Right cardiac atrium (tissue), 5 donors: Measurements from ENCODE around the gene HTRA1. TPM values are rescaled to one million over a fixed set of nuclear protein-coding genes. Genes with fewer than 3 reads are reported as not detected.

ENCODE experiments used
- ATAC-seq, 2 donors: fragments of 200-7000 bp; cut with Tn5 transposase; one replicate each; pipeline versions ENCODE4 v1.8.0 to v1.9.1; 2020; ENCODE audit warnings: moderate library complexity in 2 of 2, mild to moderate bottlenecking in 1 of 2
- DNase-seq, 3 donors: peaks; one replicate each; pipeline ENCODE4 v3.0.0-alpha.2; 2020
- H3K27ac ChIP-seq: one replicate; pipeline ENCODE4 v1.5.1; 2013; ENCODE audit warnings: mild to moderate bottlenecking, low read length, control low read depth, moderate library complexity
- H3K27me3 ChIP-seq: one replicate; pipeline ENCODE4 v1.6.1; 2013; ENCODE audit not compliant: control insufficient read depth, insufficient read depth
- H3K4me1 ChIP-seq: one replicate; pipeline ENCODE4 v1.6.1; 2013; ENCODE audit warnings: low read length; ENCODE audit not compliant: control insufficient read depth, insufficient read depth
- H3K4me3 ChIP-seq: one replicate; pipeline ENCODE4 v1.5.1; 2013; ENCODE audit warnings: low read length, control low read depth
- H3K9me3 ChIP-seq: one replicate; pipeline ENCODE4 v1.6.1; 2013; ENCODE audit warnings: low read length; ENCODE audit not compliant: control insufficient read depth
- WGBS: extraction: QIAGEN DNeasy Blood & Tissue Kit; methylation state at CpG from one replicate; pipeline ENCODE4 v1.1.7; 2013; 5-methylcytosine and 5-hydroxymethylcytosine counted together
- intact Hi-C, 4 donors: fragments of 100-400 bp; cut with DNase I; formaldehyde crosslinking; loops; one replicate each; pipeline versions ENCODE4 v1.11.0 to v1.14.0; 2022 to 2023
- polyA plus RNA-seq: library from polyadenylated mRNA; stranded (reverse); fragments of 200-250 nt; gene quantifications from one replicate; pipeline ENCODE4 v1.2.3, GENCODE V29; 2013
- total RNA-seq, 4 donors: library from RNA; stranded (reverse); fragmentation: NEBNext Ultra II Directional; extraction: Animal tissue kit (Norgen Biotek cat#: 25700); gene quantifications; one replicate each; pipeline ENCODE4 v1.2.1, GENCODE V29; 2021
- donor health status: healthy with polysubstance abuse.
- donor health status: DM: no; HTN: yes; CAD: no.
- donor health status: DM: no; HTN: no; CAD: no.
- donor health status: DM: no; HTN: yes; CAD: no; lungs with severe emphysema.
- donor health status: DM: yes; HTN: yes; CAD: no.

The HTRA1 gene
- total and polyA plus RNA-seq, 5 donors, result 40.5 to 49.7 (median 45.0) TPM

GRCh38 chr10:122495406-122496340 is 34.3 kb downstream of the HTRA1 start:
- ATAC-seq, result peak; percentile 52 to 57
- intact Hi-C loops, result no loop called here
- Histone ChIP-seq H3K27ac (peak overlapping the region; percentile 54), H3K27me3 (no peaks in the 10 kb centered on the region), H3K4me1 (peaks cover 10% of the 10 kb centered on the region), H3K9me3 (no peaks in the 10 kb centered on the region), H3K4me3 (no peak overlapping the region)
- 45% methylated on average over 12 of the region's 12 CpGs for WGBS
- peak in 2 of 3 donors; percentile 54 to 77 for DNase-seq

DNA sequence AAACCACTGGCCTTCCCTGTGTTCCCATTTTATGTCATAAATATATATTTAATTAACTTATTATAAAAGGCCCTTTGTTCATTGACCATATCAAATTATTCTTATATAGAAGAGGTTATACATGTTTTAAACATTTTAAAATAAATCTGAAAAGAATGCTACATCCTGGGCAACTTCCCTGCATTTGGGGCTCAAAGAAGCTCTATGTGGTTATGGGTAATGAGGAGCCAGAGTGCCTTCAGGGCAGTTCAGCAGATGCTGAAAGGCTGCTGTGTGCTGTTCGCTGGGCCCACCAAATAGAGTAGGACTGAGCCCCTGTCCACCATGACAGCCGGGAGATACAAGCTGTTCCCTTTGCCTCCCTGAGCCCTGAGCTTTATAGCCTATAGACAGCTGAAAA is 35.9 kb downstream of the HTRA1 start:
- Histone ChIP-seq H3K9me3 (no peaks in the 10 kb centered on the region), H3K27ac (no peak overlapping the region), H3K27me3 (no peaks in the 10 kb centered on the region), H3K4me3 (no peak overlapping the region), H3K4me1 (peaks cover 10% of the 10 kb centered on the region)
- no peak for ATAC-seq
- intact Hi-C loops, result no loop called here
- WGBS, result 96% methylated on average over 2 of the region's 2 CpGs
- no peak for DNase-seq

- peak in 2 of 3 donors; percentile 77 to 79 for DNase-seq
These were observed 37.2 kb downstream of the HTRA1 start for GRCh38 chr10:122498521-122498920.

GRCh38 chr10:122499012-122499411 is 37.7 kb downstream of the HTRA1 start:
- 54% methylated on average over 8 of the region's 8 CpGs for WGBS

More at GRCh38 chr10:122498521-122498920, 37.2 kb downstream of the HTRA1 start:
- Histone ChIP-seq H3K27me3 (no peaks in the 10 kb centered on the region), H3K27ac (no peak overlapping the region), H3K4me3 (no peak overlapping the region), H3K9me3 (no peaks in the 10 kb centered on the region), H3K4me1 (peaks cover 10% of the 10 kb centered on the region)
- intact Hi-C loops, result no loop called here
- WGBS, result 57% methylated on average over 5 of the region's 5 CpGs
- ATAC-seq, result peak; percentile 52 to 73

GRCh38 chr10:122499491-122499941 is 38.2 kb downstream of the HTRA1 start:
- Histone ChIP-seq H3K27me3 (no peaks in the 10 kb centered on the region), H3K27ac (no peak overlapping the region), H3K4me1 (peaks cover 14% of the 10 kb centered on the region), H3K4me3 (no peak overlapping the region), H3K9me3 (no peaks in the 10 kb centered on the region)
- peak in 1 of 3 donors; percentile 66 for DNase-seq
- intact Hi-C loops, result no loop called here
- peak; percentile 49 to 52 for ATAC-seq
- WGBS, result 39% methylated on average over 5 of the region's 5 CpGs

More at GRCh38 chr10:122499012-122499411, 37.7 kb downstream of the HTRA1 start:
- DNase-seq (peak in 2 of 3 donors; percentile 70 to 73), ATAC-seq (peak; percentile 4 to 5)
- Histone ChIP-seq H3K9me3 (no peaks in the 10 kb centered on the region), H3K27me3 (no peaks in the 10 kb centered on the region), H3K27ac (peak overlapping the region; percentile 14), H3K4me1 (peaks cover 10% of the 10 kb centered on the region), H3K4me3 (no peak overlapping the region)
- intact Hi-C loops, result no loop called here

DNA sequence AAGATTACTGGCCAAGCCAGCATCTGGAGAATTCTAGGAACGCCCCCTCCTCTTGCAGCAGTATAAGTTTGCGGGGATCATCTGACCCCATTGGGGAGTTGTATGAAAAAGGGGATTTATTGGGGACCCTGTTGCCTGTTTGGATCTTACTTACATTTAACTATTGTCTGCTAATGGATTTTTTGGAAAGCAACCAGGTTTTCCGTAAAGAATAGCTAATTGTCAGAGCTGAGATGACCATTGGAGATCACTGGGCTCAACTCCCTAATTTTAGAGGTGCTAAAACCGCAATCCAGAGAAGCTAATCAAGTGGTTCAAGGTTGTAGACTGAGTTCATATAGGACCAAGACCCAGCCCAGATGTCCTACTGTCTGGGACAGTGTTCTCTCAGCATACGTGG is 38.8 kb downstream of the HTRA1 start:
- no peaks in the 10 kb centered on the region for H3K9me3 ChIP-seq
- DNase-seq (no peak), ATAC-seq (no peak)
- intact Hi-C loops, result no loop called here
- H3K4me3 ChIP-seq, result no peak overlapping the region
- H3K27ac ChIP-seq, result no peak overlapping the region
- H3K4me1 ChIP-seq, result peaks cover 15% of the 10 kb centered on the region
- WGBS, result 69% methylated on average over 5 of the region's 5 CpGs
- no peaks in the 10 kb centered on the region for H3K27me3 ChIP-seq

DNA sequence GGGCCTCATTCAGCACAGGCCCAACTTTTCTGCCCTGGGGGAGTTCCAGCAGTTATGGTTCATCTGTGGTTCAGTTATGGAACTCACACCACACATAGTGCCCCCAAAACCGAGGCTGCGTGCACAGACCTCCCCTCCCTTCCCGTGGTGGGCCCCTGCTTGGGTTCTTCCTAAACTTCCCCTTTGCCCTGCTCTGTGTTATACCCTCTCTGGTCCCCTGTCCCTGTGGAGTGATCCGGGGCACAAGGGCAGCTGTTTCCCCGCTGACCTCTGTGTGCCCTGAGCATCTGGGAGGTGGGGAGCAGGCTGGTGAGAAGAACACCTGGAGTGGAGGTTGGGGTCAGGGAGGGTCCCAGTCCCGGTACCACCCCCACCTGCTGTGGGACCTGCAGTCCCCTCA is 39.4 kb downstream of the HTRA1 start:
- Histone ChIP-seq H3K4me1 (peaks cover 12% of the 10 kb centered on the region), H3K27ac (no peak overlapping the region), H3K9me3 (no peaks in the 10 kb centered on the region), H3K4me3 (no peak overlapping the region), H3K27me3 (no peaks in the 10 kb centered on the region)
- 94% methylated on average over 6 of the region's 6 CpGs for WGBS
- ATAC-seq (no peak), DNase-seq (no peak)
- intact Hi-C loops, result no loop called here

DNA sequence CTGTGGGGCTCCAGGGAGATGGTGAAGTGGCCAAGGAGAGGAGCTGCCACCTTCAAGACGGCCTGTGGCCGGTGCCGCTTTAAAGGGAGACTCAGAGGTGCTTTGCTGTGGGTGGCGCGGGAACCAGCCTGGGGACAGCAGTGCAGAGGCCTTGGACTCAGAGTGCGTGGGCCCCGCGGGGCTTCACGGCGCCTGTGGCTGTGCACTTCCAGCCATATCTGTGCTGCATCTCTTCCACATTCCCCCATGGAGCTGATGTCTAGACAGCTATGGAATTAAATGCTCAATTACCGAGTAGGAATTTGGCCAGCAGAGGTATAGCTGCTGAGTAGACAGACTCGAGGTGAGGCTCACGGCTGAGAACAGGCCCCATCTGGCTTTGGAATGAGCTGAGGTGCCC is 41.7 kb downstream of the HTRA1 start:
- no peak for ATAC-seq
- no peaks in the 10 kb centered on the region for H3K9me3 ChIP-seq
- DNase-seq, result no peak
- WGBS, result 93% methylated on average over 13 of the region's 13 CpGs
- H3K27ac ChIP-seq, result no peak overlapping the region
- H3K27me3 ChIP-seq, result no peaks in the 10 kb centered on the region
- no peak overlapping the region for H3K4me3 ChIP-seq
- intact Hi-C loops, result no loop called here
- peaks cover 11% of the 10 kb centered on the region for H3K4me1 ChIP-seq

DNA sequence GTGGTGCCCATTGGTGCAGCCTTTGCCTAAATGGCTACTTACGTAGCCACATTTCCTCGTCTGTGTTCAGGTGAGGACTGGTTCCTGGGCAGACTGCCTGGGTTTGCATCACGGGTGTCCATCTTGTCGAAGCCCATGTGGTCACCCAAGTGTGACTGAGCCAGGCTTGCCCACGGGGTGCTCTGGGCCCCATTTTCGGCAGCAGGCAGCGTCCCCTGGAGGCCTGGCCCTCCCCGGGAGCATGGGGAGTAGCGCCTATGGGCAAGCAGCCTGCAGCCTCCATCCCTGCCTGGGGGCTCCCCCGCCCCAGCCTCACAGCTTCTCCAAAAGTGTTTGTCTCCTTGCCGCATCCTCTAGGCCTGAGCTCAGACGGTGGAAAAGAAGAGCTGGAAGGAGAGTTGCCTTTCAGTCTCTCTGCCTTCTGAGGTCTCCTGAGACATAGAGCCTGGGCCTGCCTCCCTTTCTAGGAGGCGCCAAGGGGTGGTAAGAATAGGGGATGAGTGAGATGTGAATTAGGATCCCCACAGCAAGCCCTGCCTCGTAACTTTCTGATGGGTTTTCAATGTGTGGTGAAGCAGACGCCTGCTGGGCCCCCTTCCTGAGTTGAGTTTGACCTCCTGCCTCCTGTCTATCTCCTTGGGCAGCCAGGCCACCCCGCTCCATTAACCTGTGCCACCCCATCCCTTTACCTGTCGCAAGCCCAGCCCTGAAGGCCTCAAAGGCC is 42.7 kb downstream of the HTRA1 start:
- WGBS, result 78% methylated on average over 17 of the region's 17 CpGs
- H3K27ac ChIP-seq, result no peak overlapping the region
- ATAC-seq, result no peak

DNA sequence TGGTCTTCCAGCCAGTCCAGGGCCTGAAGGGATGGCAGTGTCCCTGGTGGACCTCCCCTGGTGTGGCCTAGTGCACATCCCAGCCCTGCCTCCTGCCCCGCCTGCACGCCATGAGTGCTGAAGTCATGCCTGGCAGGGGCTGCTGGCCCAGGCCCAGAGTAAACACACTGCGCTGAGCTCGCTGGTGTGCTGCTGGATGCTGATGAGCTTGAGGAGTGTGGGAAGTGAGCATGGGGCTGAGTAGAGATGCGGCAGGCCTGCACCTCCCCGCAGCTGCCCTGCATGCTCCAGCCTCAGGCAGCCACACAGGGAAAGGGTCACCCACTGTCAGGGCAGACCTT is 43.2 kb downstream of the HTRA1 start:
- no peak overlapping the region for H3K27ac ChIP-seq
- no peaks in the 10 kb centered on the region for H3K9me3 ChIP-seq
- H3K4me3 ChIP-seq, result no peak overlapping the region
- ATAC-seq (peak; percentile 97 to 98), DNase-seq (peak; percentile 92 to 97 (median 96))
- intact Hi-C loops, result no loop called here
- no peaks in the 10 kb centered on the region for H3K27me3 ChIP-seq
- peaks cover 7% of the 10 kb centered on the region for H3K4me1 ChIP-seq
- WGBS, result 14% methylated on average over 6 of the region's 6 CpGs

More for the DNA sequence above, 42.7 kb downstream of the HTRA1 start:
- no peak for DNase-seq
- intact Hi-C loops, result no loop called here
- Histone ChIP-seq H3K4me1 (peaks cover 8% of the 10 kb centered on the region), H3K9me3 (no peaks in the 10 kb centered on the region), H3K27me3 (no peaks in the 10 kb centered on the region), H3K4me3 (no peak overlapping the region)

- peaks cover 7% of the 10 kb centered on the region for H3K4me1 ChIP-seq
- H3K27me3 ChIP-seq, result no peaks in the 10 kb centered on the region
- DNase-seq (no peak), ATAC-seq (no peak)
- WGBS, result 91% methylated on average over 5 of the region's 5 CpGs
- H3K9me3 ChIP-seq, result no peaks in the 10 kb centered on the region
- H3K4me3 ChIP-seq, result no peak overlapping the region
- no peak overlapping the region for H3K27ac ChIP-seq
- intact Hi-C loops, result no loop called here
These were observed 43.7 kb downstream of the HTRA1 start for GRCh38 chr10:122505011-122505410.
